Body of pancreas (tissue), 4 donors: Measurements from ENCODE around the gene MBP. TPM values are rescaled to one million over a fixed set of nuclear protein-coding genes. Genes with fewer than 3 reads are reported as not detected.

Experiments
- ATAC-seq: fragments of 150-250 bp; one replicate; pipeline ENCODE4 v1.9.1; 2016
- DNase-seq, 4 donors: peaks; one replicate each; pipeline ENCODE4 v3.0.0-alpha.2; 2019
- H3K27ac ChIP-seq, 4 donors: fragments of 200-600 bp; sonication (generic); 1 replicate in 3 of 4; 2 replicates in 1 of 4; pipeline versions ENCODE4 v1.5.1 to v1.6.1; 2016 to 2019; ENCODE audit warnings: mild to moderate bottlenecking in 1 of 4, mixed read lengths in 1 of 4, moderate library complexity in 1 of 4
- H3K27me3 ChIP-seq, 2 donors: fragments of 200-600 bp; sonication (generic); one replicate each; pipeline ENCODE4 v1.6.0; 2016; ENCODE audit warnings: mild to moderate bottlenecking in 1 of 2
- H3K36me3 ChIP-seq, 2 donors: fragments of 200-600 bp; sonication (generic); replicated peaks in 1 of 2; 2 replicates each; pipeline ENCODE4 v1.5.1; 2016; ENCODE audit warnings: low read depth in 2 of 2; ENCODE audit not compliant: insufficient read depth in 1 of 2
- H3K4me1 ChIP-seq: fragments of 200-600 bp; sonication (generic); one replicate; pipeline ENCODE4 v1.6.0; 2016
- H3K4me3 ChIP-seq, 2 donors: fragments of 200-600 bp; sonication (generic); 1 replicate in 1 of 2; 2 replicates in 1 of 2; pipeline ENCODE4 v1.5.1; 2016 to 2019
- H3K9me3 ChIP-seq, 3 donors: fragments of 200-600 bp; sonication (generic); 1 replicate in 2 of 3; 2 replicates in 1 of 3; pipeline ENCODE4 v1.5.1; 2016
- CTCF ChIP-seq, 7 experiments: fragments of 450-650 bp in 4 of 7; fragments of 200-600 bp in 3 of 7; sonication (generic) in 3 of 7; IDR thresholded peaks; one replicate each; pipeline ENCODE4 v1.5.1; 2016 to 2019; ENCODE audit warnings: antibody characterized with exemption in 7 of 7
- POLR2A ChIP-seq, 3 donors: fragments of 450-650 bp; IDR thresholded peaks; one replicate each; pipeline ENCODE4 v1.6.1; 2016; ENCODE audit warnings: antibody characterized with exemption in 3 of 3, mild to moderate bottlenecking in 2 of 3
- WGBS, 2 donors: methylation state at CpG; one replicate each; pipeline ENCODE4 v1.1.5; 2017; 5-methylcytosine and 5-hydroxymethylcytosine counted together
- intact Hi-C: fragments of 100-400 bp; cut with DNase I; formaldehyde crosslinking; loops from one replicate; pipeline ENCODE4 v1.15.1; 2023
- total RNA-seq, 2 donors: library from RNA; depleted of rRNA; stranded (reverse); fragments of >200 nt; gene quantifications; one replicate each; pipeline ENCODE4 v1.1.0, GENCODE V29; 2016

MBP gene
- total RNA-seq, 2 donors from 2014 or later = 17.4 to 24.4 TPM

- Histone ChIP-seq H3K9me3 (no peaks in the 10 kb centered on the region), H3K27me3 (no peaks in the 10 kb centered on the region), H3K4me3 (no peak overlapping the region), H3K36me3 (no peaks in the 10 kb centered on the region), H3K4me1 (peaks cover 20% of the 10 kb centered on the region), H3K27ac (peak overlapping the region in 1 of 4 donors; percentile 31)
- ATAC-seq (peak; percentile 25), DNase-seq (peak in 3 of 4 donors; percentile 46 to 65 (median 47))
- 28 to 33% methylated on average over 9 to 14 of the region's 14 CpGs for WGBS, 2 donors
- intact Hi-C loops = no loop called here
- TF ChIP-seq CTCF (IDR thresholded peaks at IDR 0.05) = no peak
- no peak for TF ChIP-seq POLR2A (IDR thresholded peaks at IDR 0.05)
These were observed 155.4 kb downstream of the MBP start for GRCh38 chr18:76977108-76977621.

- Histone ChIP-seq H3K9me3 (no peaks in the 10 kb centered on the region), H3K4me1 (peaks cover 12% of the 10 kb centered on the region), H3K36me3 (no peaks in the 10 kb centered on the region), H3K27me3 (no peaks in the 10 kb centered on the region), H3K4me3 (no peak overlapping the region), H3K27ac (no peak overlapping the region)
- DNase-seq = no peak
- no peak for ATAC-seq
- 86 to 89% methylated on average over 14 of the region's 14 CpGs for WGBS, 2 donors
- TF ChIP-seq CTCF (IDR thresholded peaks at IDR 0.05) (no peak), POLR2A (IDR thresholded peaks at IDR 0.05) (no peak)
- intact Hi-C loops = no loop called here
These were observed 156.9 kb downstream of the MBP start for GRCh38 chr18:76975577-76976110.

- TF ChIP-seq CTCF (IDR thresholded peaks at IDR 0.05) (no peak), POLR2A (IDR thresholded peaks at IDR 0.05) (no peak)
- no peak for DNase-seq
- peaks cover 12% of the 10 kb centered on the region for H3K4me1 ChIP-seq
- no peak for ATAC-seq
- no peak overlapping the region for H3K4me3 ChIP-seq
- intact Hi-C loops = no loop called here
- H3K9me3 ChIP-seq = no peaks in the 10 kb centered on the region
- no peaks in the 10 kb centered on the region for H3K36me3 ChIP-seq
- H3K27ac ChIP-seq = no peak overlapping the region
- WGBS, 2 donors = 85 to 87% methylated on average over 5 of the region's 5 CpGs
- H3K27me3 ChIP-seq = no peaks in the 10 kb centered on the region
These were observed 158.2 kb downstream of the MBP start for GRCh38 chr18:76974386-76974785.

GRCh38 chr18:76973520-76974266, 158.9 kb downstream of the MBP start:
- Histone ChIP-seq H3K27me3 (no peaks in the 10 kb centered on the region), H3K4me1 (peaks cover 12% of the 10 kb centered on the region), H3K36me3 (no peaks in the 10 kb centered on the region), H3K4me3 (no peak overlapping the region), H3K9me3 (no peaks in the 10 kb centered on the region), H3K27ac (no peak overlapping the region)
- intact Hi-C loops = no loop called here
- no peak for TF ChIP-seq POLR2A (IDR thresholded peaks at IDR 0.05)
- no peak for TF ChIP-seq CTCF (IDR thresholded peaks at IDR 0.05)
- ATAC-seq = no peak
- 90 to 92% methylated on average over 19 to 20 of the region's 20 CpGs for WGBS, 2 donors
- DNase-seq = no peak
